WTC11 (cell line): ENCODE measurements around the gene FILIP1L. TPM values are rescaled to one million over a fixed set of nuclear protein-coding genes. Genes with fewer than 3 reads are reported as not detected.

Source experiments
- ATAC-seq: fragments of 200-7000 bp; cut with Tn5 transposase; 2 replicates; pipeline ENCODE4 v1.10.0; 2021; ENCODE audit warnings: mild to moderate bottlenecking, moderate library complexity
- CTCF ChIA-PET: fragments of 300-600 bp; sonication (Branson Sonifier 250); formaldehyde crosslinking; loops from one replicate; lab custom pipeline; 2021; ENCODE audit warnings: antibody characterized with exemption; lab: Charles Lee
- POLR2A ChIA-PET: fragments of 350-600 bp; sonication (Branson Sonifier 250); formaldehyde crosslinking; loops from one replicate; lab custom pipeline; 2021; ENCODE audit warnings: antibody characterized with exemption; lab: Charles Lee
- DNase-seq: peaks from one replicate; pipeline ENCODE4 v3.0.0; 2021; ENCODE audit warnings: low spot score
- H3K27ac Mint-ChIP-seq: 2 replicates; pipeline ENCODE4 v1.8.0; 2021; ENCODE audit warnings: mixed read lengths
- H3K27me3 Mint-ChIP-seq: 2 replicates; pipeline ENCODE4 v1.8.0; 2021; ENCODE audit warnings: low read depth, mild to moderate bottlenecking, moderate library complexity, mixed read lengths
- H3K36me3 Mint-ChIP-seq: 2 replicates; pipeline ENCODE4 v1.8.0; 2021; ENCODE audit warnings: mixed read lengths
- H3K4me1 Mint-ChIP-seq: 2 replicates; pipeline ENCODE4 v1.8.0; 2022; ENCODE audit warnings: mixed read lengths
- H3K4me3 Mint-ChIP-seq: 2 replicates; pipeline ENCODE4 v1.8.0; 2021; ENCODE audit warnings: mild to moderate bottlenecking, moderate library complexity, mixed read lengths
- H3K9me3 Mint-ChIP-seq: 2 replicates; pipeline ENCODE4 v1.8.0; 2021; ENCODE audit warnings: mixed read lengths
- ETV6 ChIP-seq: sonication (generic); formaldehyde crosslinking; IDR thresholded peaks from 2 replicates; pipeline ENCODE4 v1.8.1; 2022; ENCODE audit warnings: mild to moderate bottlenecking, missing genetic modification reagents
- GRHL2 ChIP-seq: fragments of 250-450 bp; sonication (Bioruptor Pico); IDR thresholded peaks from 2 replicates; pipeline ENCODE4 v1.8.0; 2022; ENCODE audit warnings: mild to moderate bottlenecking, moderate library complexity; ENCODE audit not compliant: insufficient replicate concordance, severe bottlenecking
- KAT7 ChIP-seq: sonication (generic); formaldehyde crosslinking; IDR thresholded peaks from 2 replicates; pipeline ENCODE4 v1.8.1; 2023; ENCODE audit warnings: missing genetic modification reagents, mild to moderate bottlenecking, borderline replicate concordance
- MYBL2 ChIP-seq: sonication (generic); formaldehyde crosslinking; IDR thresholded peaks from 2 replicates; pipeline ENCODE4 v1.8.1; 2023; ENCODE audit warnings: mild to moderate bottlenecking, moderate library complexity, missing genetic modification reagents
- NFYB ChIP-seq: sonication (generic); formaldehyde crosslinking; conservative IDR thresholded peaks from 2 replicates; pipeline ENCODE4 v1.8.0; 2022; ENCODE audit warnings: low read depth, missing genetic modification reagents
- PRRX2 ChIP-seq: fragments of 250-450 bp; sonication (Bioruptor Pico); IDR thresholded peaks from 2 replicates; pipeline ENCODE4 v1.8.0; 2021; ENCODE audit warnings: mild to moderate bottlenecking
- TEAD4 ChIP-seq: sonication (generic); formaldehyde crosslinking; IDR thresholded peaks from 2 replicates; pipeline ENCODE4 v1.8.0; 2022; ENCODE audit warnings: mild to moderate bottlenecking, missing genetic modification reagents
- ZBTB21 ChIP-seq: sonication (generic); formaldehyde crosslinking; IDR thresholded peaks from 2 replicates; pipeline ENCODE4 v1.8.1; 2023; ENCODE audit warnings: mild to moderate bottlenecking, missing genetic modification reagents, borderline replicate concordance
- ZNF263 ChIP-seq: sonication (generic); formaldehyde crosslinking; IDR thresholded peaks from 2 replicates; pipeline ENCODE4 v1.8.1; 2022; ENCODE audit warnings: low read depth, mild to moderate bottlenecking, moderate library complexity, missing genetic modification reagents
- ZNF416 ChIP-seq: fragments of 250-450 bp; sonication (Bioruptor Pico); IDR thresholded peaks from 2 replicates; pipeline ENCODE4 v1.9.0; 2021; ENCODE audit warnings: mild to moderate bottlenecking, inconsistent platforms
- ZNF423 ChIP-seq: fragments of 250-450 bp; sonication (Bioruptor Pico); IDR thresholded peaks from 2 replicates; pipeline ENCODE4 v2.1.2; 2022; ENCODE audit warnings: mild to moderate bottlenecking, moderate library complexity
- total RNA-seq: library from RNA; stranded (reverse); gene quantifications from 3 replicates; pipeline ENCODE4 v1.2.3, GENCODE V29; 2021
- TF ChIP-seq, protein P1 (sequence below): sonication (generic); formaldehyde crosslinking; IDR thresholded peaks from 2 replicates; pipeline ENCODE4 v1.8.1; 2022; ENCODE audit warnings: mild to moderate bottlenecking, missing genetic modification reagents, moderate library complexity, borderline replicate concordance
- TF ChIP-seq, protein P2 (sequence below): sonication (generic); formaldehyde crosslinking; IDR thresholded peaks from 2 replicates; pipeline ENCODE4 v1.8.1; 2023; ENCODE audit warnings: mild to moderate bottlenecking, missing genetic modification reagents
- TF ChIP-seq, protein P3 (sequence below): sonication (generic); formaldehyde crosslinking; IDR thresholded peaks from 2 replicates; pipeline ENCODE4 v1.8.0; 2023; ENCODE audit warnings: missing genetic modification reagents
- TF ChIP-seq, protein P4 (sequence below): sonication (generic); formaldehyde crosslinking; IDR thresholded peaks from 2 replicates; pipeline ENCODE4 v1.8.1; 2022; ENCODE audit warnings: low read depth, mild to moderate bottlenecking, moderate library complexity, missing genetic modification reagents, borderline replicate concordance
- TF ChIP-seq, protein P5 (sequence below): sonication (generic); formaldehyde crosslinking; conservative IDR thresholded peaks from 2 replicates; pipeline ENCODE4 v1.8.1; 2022; ENCODE audit warnings: mild to moderate bottlenecking, missing genetic modification reagents
- TF ChIP-seq, protein P6 (sequence below): sonication (generic); formaldehyde crosslinking; IDR thresholded peaks from 2 replicates; pipeline ENCODE4 v1.8.0; 2023; ENCODE audit warnings: missing genetic modification reagents, mild to moderate bottlenecking, borderline replicate concordance
- TF ChIP-seq, protein P7 (sequence below): sonication (generic); formaldehyde crosslinking; IDR thresholded peaks from 2 replicates; pipeline ENCODE4 v1.8.1; 2023; ENCODE audit warnings: mild to moderate bottlenecking, moderate library complexity, missing genetic modification reagents

Gene FILIP1L
- total RNA-seq, 1 experiment from 2014 or later = 0.17 TPM

DNA sequence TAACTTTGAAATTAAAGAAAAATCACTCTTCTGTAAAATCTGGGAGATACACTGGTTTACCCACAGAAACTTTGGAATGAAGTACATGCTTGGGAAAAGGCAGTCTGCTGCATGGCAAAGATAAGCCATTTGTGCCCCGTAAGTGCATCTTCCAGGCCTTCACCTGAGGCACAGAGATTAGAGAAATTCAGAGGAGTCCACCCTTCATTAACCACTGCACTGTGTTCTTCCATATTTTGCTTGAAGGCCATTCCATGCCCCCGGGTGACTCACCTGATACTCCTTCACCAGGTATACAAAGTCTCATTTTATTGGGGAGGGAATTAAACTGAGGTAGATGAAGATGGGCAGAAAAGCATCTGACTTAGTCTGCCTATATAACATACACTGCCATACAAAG is 243.6 kb downstream of the FILIP1L start:
- H3K27ac Mint-ChIP-seq = no peak overlapping the region
- POLR2A ChIA-PET = interaction anchor here (0.5 kb wide), 1 partner anchor 220 kb away, joined by 3 read pairs; no protein-coding TSS in a partner anchor
- TF ChIP-seq ZNF423 (CRISPR knock-in tag) = no peak
- TF ChIP-seq, protein P1, sequence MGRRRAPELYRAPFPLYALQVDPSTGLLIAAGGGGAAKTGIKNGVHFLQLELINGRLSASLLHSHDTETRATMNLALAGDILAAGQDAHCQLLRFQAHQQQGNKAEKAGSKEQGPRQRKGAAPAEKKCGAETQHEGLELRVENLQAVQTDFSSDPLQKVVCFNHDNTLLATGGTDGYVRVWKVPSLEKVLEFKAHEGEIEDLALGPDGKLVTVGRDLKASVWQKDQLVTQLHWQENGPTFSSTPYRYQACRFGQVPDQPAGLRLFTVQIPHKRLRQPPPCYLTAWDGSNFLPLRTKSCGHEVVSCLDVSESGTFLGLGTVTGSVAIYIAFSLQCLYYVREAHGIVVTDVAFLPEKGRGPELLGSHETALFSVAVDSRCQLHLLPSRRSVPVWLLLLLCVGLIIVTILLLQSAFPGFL (CRISPR knock-in tag) = no peak
- TF ChIP-seq, protein P2, sequence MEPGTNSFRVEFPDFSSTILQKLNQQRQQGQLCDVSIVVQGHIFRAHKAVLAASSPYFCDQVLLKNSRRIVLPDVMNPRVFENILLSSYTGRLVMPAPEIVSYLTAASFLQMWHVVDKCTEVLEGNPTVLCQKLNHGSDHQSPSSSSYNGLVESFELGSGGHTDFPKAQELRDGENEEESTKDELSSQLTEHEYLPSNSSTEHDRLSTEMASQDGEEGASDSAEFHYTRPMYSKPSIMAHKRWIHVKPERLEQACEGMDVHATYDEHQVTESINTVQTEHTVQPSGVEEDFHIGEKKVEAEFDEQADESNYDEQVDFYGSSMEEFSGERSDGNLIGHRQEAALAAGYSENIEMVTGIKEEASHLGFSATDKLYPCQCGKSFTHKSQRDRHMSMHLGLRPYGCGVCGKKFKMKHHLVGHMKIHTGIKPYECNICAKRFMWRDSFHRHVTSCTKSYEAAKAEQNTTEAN (CRISPR knock-in tag) = no peak
- TF ChIP-seq, protein P3, sequence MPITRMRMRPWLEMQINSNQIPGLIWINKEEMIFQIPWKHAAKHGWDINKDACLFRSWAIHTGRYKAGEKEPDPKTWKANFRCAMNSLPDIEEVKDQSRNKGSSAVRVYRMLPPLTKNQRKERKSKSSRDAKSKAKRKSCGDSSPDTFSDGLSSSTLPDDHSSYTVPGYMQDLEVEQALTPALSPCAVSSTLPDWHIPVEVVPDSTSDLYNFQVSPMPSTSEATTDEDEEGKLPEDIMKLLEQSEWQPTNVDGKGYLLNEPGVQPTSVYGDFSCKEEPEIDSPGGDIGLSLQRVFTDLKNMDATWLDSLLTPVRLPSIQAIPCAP (CRISPR knock-in tag) = no peak
- TF ChIP-seq GRHL2 (CRISPR knock-in tag) = no peak
- no peak for TF ChIP-seq ETV6
- TF ChIP-seq TEAD4 (CRISPR knock-in tag) = no peak
- TF ChIP-seq, protein P4, sequence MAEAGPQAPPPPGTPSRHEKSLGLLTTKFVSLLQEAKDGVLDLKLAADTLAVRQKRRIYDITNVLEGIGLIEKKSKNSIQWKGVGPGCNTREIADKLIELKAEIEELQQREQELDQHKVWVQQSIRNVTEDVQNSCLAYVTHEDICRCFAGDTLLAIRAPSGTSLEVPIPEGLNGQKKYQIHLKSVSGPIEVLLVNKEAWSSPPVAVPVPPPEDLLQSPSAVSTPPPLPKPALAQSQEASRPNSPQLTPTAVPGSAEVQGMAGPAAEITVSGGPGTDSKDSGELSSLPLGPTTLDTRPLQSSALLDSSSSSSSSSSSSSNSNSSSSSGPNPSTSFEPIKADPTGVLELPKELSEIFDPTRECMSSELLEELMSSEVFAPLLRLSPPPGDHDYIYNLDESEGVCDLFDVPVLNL (CRISPR knock-in tag) = no peak
- TF ChIP-seq ZNF263 = no peak
- TF ChIP-seq ZNF416 = no peak
- no peak for TF ChIP-seq NFYB
- TF ChIP-seq, protein P5, sequence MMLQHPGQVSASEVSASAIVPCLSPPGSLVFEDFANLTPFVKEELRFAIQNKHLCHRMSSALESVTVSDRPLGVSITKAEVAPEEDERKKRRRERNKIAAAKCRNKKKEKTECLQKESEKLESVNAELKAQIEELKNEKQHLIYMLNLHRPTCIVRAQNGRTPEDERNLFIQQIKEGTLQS (CRISPR knock-in tag) = no peak
- no peak for TF ChIP-seq PRRX2
- TF ChIP-seq ZBTB21 (CRISPR knock-in tag) = no peak
- TF ChIP-seq, protein P6, sequence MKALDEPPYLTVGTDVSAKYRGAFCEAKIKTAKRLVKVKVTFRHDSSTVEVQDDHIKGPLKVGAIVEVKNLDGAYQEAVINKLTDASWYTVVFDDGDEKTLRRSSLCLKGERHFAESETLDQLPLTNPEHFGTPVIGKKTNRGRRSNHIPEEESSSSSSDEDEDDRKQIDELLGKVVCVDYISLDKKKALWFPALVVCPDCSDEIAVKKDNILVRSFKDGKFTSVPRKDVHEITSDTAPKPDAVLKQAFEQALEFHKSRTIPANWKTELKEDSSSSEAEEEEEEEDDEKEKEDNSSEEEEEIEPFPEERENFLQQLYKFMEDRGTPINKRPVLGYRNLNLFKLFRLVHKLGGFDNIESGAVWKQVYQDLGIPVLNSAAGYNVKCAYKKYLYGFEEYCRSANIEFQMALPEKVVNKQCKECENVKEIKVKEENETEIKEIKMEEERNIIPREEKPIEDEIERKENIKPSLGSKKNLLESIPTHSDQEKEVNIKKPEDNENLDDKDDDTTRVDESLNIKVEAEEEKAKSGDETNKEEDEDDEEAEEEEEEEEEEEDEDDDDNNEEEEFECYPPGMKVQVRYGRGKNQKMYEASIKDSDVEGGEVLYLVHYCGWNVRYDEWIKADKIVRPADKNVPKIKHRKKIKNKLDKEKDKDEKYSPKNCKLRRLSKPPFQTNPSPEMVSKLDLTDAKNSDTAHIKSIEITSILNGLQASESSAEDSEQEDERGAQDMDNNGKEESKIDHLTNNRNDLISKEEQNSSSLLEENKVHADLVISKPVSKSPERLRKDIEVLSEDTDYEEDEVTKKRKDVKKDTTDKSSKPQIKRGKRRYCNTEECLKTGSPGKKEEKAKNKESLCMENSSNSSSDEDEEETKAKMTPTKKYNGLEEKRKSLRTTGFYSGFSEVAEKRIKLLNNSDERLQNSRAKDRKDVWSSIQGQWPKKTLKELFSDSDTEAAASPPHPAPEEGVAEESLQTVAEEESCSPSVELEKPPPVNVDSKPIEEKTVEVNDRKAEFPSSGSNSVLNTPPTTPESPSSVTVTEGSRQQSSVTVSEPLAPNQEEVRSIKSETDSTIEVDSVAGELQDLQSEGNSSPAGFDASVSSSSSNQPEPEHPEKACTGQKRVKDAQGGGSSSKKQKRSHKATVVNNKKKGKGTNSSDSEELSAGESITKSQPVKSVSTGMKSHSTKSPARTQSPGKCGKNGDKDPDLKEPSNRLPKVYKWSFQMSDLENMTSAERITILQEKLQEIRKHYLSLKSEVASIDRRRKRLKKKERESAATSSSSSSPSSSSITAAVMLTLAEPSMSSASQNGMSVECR (CRISPR knock-in tag) = no peak
- TF ChIP-seq, protein P7, sequence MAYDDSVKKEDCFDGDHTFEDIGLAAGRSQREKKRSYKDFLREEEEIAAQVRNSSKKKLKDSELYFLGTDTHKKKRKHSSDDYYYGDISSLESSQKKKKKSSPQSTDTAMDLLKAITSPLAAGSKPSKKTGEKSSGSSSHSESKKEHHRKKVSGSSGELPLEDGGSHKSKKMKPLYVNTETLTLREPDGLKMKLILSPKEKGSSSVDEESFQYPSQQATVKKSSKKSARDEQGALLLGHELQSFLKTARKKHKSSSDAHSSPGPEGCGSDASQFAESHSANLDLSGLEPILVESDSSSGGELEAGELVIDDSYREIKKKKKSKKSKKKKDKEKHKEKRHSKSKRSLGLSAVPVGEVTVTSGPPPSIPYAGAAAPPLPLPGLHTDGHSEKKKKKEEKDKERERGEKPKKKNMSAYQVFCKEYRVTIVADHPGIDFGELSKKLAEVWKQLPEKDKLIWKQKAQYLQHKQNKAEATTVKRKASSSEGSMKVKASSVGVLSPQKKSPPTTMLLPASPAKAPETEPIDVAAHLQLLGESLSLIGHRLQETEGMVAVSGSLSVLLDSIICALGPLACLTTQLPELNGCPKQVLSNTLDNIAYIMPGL = no peak
- no peak for TF ChIP-seq KAT7 (CRISPR knock-in tag)
- no peak for TF ChIP-seq MYBL2 (CRISPR knock-in tag)
- TF ChIP-seq, all 79 proteins: peak for 0
- no peaks in the 10 kb centered on the region for H3K9me3 Mint-ChIP-seq
- peaks cover 35% of the 10 kb centered on the region for H3K4me1 Mint-ChIP-seq
- peaks cover 97% of the 10 kb centered on the region for H3K27me3 Mint-ChIP-seq
- no peaks in the 10 kb centered on the region for H3K36me3 Mint-ChIP-seq
- CTCF ChIA-PET = interaction anchor here (1.2 to 1.5 kb wide), 2 partner anchors 24 to 383 kb away, joined by 4 read pairs; no protein-coding TSS in a partner anchor
- no peak for ATAC-seq
- no peak overlapping the region for H3K4me3 Mint-ChIP-seq
- no peak for DNase-seq
